NCI-H82 treated with DMSO at 0.1 percent for 48 hours (cell line): ENCODE measurements around the gene NUP210L.
"Not testable (repeated sequence)": the region's sequence is repeated elsewhere in the genome, so short reads cannot be mapped to it uniquely, and the experiment has no call there.

ENCODE experiments used
- DNase-seq: peaks from one replicate; lab custom pipeline; 2025; ENCODE audit not compliant: unreplicated experiment; lab: John Stamatoyannopoulos, UW

The NUP210L gene

DNA sequence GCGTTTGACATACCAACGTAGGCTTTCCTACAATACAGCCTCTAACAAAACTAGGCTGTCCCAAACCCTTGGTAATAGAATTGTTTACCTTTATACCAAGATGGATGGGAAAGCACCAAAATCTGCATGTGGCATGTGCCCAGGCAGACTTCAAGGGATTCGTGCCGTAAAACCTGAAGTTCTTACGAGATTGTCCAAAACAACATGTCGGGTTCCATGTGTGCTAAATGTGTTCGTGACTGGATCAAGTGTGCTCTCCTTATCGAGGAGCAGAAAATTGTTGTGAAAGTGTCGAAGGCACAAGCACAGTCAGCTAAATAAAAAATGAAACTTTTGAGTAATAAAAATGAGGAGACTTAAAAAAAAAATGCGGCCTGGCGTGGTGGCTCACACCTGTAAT is 159.2 kb downstream of the NUP210L start:
- no peak for DNase-seq

GRCh38 chr1:153995202-153995601 is 159.7 kb downstream of the NUP210L start:
- DNase-seq, result no peak

- no peak for DNase-seq
These were observed 163.1 kb downstream of the NUP210L start for GRCh38 chr1:153991806-153992205.

DNA sequence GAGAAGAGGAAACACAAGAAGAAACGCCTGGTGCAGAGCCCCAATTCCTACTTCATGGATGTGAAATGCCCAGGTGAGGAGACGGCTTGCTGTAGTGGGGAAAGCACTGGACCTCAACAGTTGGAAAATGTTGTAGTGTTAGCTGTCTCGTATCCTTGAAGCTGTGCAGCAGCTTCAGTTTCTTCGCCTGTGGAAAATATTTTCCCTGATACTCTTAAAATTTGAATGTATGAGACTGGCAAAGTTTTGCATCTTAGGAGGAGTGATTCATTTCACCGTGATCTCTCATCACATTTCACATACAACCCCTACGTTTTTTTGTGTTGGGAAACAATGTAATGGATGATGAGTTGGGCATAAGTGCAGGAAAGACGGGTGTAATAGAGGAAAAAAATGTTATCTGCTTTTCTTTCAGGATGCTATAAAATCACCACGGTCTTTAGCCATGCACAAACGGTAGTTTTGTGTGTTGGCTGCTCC is 163.7 kb downstream of the NUP210L start:
- no peak for DNase-seq

DNA sequence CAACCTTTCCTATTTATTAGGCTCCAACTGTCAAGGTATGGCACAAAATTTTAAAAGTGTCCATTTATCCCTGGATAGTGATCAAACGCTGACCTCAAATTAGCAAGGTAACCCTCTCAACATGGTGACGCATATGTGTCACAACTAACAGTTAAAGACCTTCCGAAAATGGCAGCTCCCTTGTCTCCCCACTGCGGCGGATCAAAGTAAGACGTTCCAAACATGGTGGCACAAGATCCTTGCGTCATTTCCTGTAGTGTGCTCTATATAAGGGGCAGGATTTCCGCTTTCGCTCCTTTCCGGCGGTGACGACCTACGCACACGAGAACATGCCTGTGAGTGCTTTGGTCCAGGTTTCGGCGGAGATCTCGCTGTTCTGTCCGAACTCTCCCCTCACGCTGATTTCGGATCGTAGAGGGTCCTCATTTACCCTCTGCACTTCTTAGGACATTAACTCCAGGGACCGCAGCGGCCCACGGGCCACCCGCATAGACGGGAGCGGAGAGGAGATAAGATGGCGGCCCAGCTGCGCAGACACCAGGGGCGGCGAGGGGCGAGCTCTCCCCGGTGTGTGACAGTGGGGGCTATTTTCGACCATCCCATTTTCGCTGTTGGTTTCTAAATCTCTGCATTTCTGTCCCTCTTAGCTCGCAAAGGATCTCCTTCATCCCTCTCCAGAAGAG is 164.3 kb downstream of the NUP210L start, which contains the start of gene RPS27:
Gene RPS27 (plus strand): TSS at position 295 of the 683 bp plus-strand sequence. CDS start 35 bp downstream, at position 330.
- peak; percentile 99 for DNase-seq

DNA sequence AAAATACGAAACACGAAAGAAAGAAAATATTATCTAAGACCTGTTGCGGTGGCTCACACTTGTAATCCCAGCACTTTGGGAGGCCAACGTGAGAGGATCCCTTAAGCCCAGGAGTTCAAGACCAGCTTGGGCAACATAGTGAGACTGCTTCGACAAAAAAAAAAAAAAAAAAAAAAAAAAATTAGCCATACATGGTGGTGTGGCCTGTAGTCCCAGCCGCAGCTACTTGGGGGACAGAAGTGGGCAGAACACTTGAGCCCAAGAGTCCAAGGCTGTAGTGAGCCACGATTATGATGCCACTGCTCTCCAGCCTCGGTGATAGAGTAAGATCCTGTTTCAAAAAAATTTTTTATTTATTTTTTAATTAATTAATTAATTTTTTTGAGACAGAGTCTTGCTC is 167.3 kb downstream of the NUP210L start:
- no peak for DNase-seq

- DNase-seq, result peak; percentile 73
These were observed 168.7 kb downstream of the NUP210L start, which contains the start of gene RAB13 for GRCh38 chr1:153985941-153986761. RAB13 (minus strand) TSS chr1:153986339; CDS start chr1:153986236, 103 bp downstream.

DNA sequence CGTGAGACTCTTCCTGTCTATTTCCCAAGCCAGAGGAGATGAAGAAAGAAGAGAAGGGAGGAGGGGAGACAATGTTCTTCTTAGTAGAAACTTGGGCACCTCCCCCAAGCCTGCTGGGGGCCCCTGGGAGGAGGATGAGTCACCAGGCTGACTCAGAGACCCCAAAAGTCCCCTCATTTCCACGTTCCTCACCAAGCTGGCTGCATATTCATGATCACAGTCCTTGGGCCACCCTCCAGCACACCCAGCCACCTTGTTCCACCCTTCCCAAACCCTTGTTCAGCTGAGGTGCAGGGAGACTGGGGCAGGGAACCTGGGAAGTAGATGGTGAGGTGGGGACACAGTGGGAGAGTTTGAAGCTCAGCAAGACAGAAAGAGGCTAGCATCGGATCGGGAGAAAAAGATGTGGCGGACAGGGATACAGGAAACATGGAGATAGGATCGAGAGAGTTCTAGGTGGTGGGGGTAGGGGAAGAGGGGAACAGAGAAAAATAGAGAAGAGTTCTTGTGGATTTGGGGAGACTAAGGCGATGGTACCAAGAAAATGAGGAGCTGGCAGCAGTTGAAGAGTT is 169.4 kb downstream of the NUP210L start:
- DNase-seq, result no peak

DNA sequence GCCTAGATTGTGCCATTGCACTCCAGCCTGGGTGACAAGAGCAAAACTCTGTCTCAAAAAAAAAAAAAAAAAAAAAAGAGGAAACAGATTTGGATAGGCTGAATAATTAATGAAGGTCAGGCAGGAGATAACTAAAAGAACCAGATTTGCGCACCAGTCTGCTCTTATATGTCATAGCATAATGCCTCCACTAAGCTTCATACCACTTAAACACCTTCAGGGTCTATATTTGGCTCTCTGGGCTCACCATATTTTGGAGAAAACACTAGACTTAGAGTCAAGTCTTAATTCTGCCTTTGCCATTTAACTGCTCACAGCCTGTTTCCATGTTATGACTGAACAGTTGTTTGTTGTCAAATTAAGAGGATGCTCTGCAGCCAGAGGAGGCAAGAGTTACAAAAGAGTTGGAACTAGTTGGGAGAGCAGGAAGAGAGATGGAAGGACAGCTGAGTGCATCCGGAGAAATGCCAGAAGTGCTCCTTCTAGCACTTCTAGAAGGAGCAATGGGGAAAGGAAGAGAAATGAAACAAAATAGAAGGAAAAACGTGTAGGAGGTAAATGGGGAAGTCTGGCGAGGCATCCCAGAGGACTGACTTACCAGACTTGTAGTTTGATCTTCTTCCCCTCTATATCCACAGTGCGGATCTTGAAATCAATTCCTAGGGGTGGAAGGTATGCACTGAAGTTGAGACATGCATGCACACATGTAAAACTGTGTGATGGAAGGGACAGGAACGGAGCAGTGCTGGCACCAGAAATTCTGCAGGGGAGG is 170.6 kb downstream of the NUP210L start:
- DNase-seq, result no peak

- DNase-seq, result not testable (repeated sequence)
These were observed 173.1 kb downstream of the NUP210L start for GRCh38 chr1:153981735-153982134.

- DNase-seq, result not testable (repeated sequence)
These were observed 175.8 kb downstream of the NUP210L start for GRCh38 chr1:153979091-153979490.

GRCh38 chr1:153978274-153978909 is 176.5 kb downstream of the NUP210L start:
- DNase-seq, result no peak

DNA sequence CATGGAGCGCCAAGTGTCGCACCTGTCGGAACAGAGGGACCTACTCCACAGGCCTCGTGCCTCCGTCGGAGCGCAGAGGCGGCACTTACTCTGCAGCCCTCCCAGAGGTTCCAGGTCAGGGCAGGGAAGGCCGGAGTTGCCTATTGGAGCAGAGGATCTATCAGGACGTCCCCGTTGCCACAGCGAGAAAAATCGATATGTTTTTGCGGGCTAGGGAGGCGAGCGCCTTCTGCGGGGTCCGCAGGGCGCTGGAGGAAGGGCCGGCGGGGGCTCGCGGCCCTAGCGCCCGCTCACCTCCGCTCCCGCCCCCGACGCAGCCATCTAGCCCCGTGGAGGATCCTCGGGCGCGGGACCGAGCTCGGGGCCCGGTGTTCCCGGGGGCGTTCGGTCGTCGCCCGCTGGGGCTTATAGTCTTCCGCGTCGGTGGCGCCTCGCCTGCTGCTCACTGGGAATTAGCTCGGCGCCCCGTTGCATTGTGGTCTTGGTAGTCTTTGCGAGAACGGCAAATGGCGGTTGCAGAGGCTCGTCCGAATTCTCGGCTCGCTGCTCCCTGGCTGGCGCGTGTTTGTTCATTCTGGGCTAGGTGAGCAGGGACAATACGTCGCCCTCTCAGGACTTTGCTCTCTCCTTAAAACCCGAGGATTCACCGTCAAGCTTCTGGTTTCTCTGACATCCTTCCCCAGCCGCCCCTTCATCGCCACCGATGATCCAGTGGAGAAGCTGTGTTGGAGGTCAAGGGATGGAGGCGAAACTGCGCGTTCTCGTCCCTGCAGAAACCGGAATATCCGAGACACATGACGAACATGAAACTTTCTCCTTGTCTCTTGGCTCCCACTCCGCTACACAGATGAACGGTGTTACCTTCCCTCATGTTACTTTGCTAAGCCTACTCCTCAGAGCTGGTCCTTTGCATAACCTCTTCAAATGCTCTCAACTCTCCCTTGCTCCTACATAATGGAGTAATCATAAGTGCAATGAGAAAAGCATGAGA is 177.3 kb downstream of the NUP210L start, which contains the start of gene JTB:
Gene JTB (minus strand): TSS at position 425 of the 991 bp plus-strand sequence. CDS start 422 bp downstream, at position 3.
- DNase-seq, result peak; percentile 78

- DNase-seq, result no peak
These were observed 178.0 kb downstream of the NUP210L start for GRCh38 chr1:153976819-153977249.

DNA sequence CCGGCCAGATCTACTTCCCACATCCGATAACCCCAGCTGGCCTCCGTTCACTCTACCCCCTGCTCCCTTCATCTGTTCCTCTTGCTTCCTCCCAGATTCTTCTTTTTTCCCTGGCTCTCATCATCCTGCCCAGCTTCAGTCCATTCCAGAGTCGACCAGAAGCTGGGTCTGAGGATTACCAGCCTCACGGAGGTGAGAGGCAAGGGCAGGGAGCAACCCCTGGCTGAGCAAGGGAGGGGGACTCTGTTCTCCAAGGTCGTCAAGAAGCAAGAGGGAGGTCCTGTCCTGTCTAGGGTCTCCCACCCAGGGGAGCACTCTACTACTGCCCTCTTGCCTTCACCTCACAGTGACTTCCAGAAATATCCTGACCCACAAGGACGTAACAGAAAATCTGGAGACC is 181.3 kb downstream of the NUP210L start:
- no peak for DNase-seq

DNA sequence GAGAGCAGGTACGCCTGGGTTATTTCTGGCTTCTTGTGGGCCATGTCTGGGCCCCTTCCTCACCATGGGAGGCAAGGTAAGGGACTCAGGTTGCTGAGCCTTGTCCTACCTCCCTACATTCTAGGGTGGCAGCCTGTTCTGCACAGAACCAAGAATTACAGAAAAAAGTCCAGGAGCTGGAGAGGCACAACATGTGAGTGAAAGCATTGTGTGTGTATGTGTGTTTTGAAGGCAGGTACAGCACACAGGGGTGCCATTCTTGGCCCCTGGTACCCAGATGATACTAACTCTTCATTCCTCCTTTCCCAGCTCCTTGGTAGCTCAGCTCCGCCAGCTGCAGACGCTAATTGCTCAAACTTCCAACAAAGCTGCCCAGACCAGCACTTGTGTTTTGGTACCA is 181.8 kb downstream of the NUP210L start:
- DNase-seq, result no peak

DNA sequence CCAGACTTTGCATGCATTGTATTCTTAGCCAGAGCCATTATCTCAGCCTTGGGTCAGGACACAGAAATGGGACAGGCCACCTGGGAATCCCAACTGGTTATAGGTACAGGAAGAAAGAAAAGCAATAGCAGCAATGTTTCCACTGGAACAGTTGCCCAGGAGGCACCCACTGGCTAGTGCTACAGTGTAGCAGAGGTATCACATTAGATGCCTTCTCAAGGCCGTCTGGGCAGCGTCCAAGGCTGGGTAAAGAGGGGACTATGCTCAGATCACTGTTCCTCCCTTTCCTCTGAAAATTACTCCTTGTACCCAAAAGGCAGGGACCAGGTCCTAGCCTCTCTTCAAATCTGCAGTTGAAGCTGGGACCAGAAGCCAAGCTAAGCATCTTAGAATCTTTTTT is 184.5 kb downstream of the NUP210L start:
- no peak for DNase-seq

DNA sequence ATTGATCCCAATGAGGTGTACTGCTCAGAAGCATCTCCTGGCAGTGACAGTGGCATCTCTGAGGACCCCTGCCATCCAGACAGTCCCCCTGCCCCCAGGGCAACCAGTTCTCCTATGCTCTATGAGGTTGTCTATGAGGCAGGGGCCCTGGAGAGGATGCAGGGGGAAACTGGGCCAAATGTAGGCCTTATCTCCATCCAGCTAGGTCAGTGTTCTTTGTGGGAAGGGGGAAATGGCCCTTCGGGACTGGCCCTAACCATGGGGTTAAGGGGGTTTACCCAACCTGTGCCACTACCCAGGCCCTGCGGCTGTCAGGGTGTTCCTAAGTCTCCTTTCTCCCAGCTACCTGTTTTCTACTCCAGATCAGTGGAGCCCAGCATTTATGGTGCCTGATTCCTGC is 185.9 kb downstream of the NUP210L start:
- DNase-seq, result no peak

GRCh38 chr1:153968408-153968807 is 186.5 kb downstream of the NUP210L start:
- DNase-seq, result no peak
